NCI-H345 treated with DMSO at 0.1 percent for 48 hours (cell line): Measurements from ENCODE around the gene PCDHB8.
"Not testable (repeated sequence)": the region's sequence is repeated elsewhere in the genome, so short reads cannot be mapped to it uniquely, and the experiment has no call there.

Experiments used
- DNase-seq: peaks from one replicate; lab custom pipeline; 2025; ENCODE audit not compliant: unreplicated experiment; lab: John Stamatoyannopoulos, UW

The PCDHB8 gene

DNA sequence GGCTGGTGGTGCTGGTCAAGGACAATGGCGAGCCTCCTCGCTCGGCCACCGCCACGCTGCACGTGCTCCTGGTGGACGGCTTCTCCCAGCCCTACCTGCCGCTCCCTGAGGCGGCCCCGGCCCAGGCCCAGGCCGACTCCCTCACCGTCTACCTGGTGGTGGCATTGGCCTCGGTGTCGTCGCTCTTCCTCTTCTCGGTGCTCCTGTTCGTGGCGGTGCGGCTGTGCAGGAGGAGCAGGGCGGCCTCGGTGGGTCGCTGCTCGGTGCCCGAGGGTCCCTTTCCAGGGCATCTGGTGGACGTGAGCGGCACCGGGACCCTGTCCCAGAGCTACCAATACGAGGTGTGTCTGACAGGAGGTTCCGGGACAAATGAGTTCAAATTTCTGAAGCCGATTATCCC, 47.8 kb downstream of the PCDHB8 start:
- DNase-seq, result not testable (repeated sequence)
